Retinal pigment epithelial cell (primary cell): ENCODE data around the gene GLIS2.

ENCODE experiments used
- DNase-seq: peaks from one replicate; pipeline ENCODE4 v3.0.0-alpha.2; 2010; ENCODE audit warnings: low read depth
- H3K4me3 ChIP-seq: 2 replicates; pipeline ENCODE4 v1.5.1; 2011; ENCODE audit warnings: mild to moderate bottlenecking, low read length, control low read depth, moderate library complexity
- CTCF ChIP-seq: conservative IDR thresholded peaks from 2 replicates; pipeline ENCODE4 v1.5.1; 2011; ENCODE audit warnings: low read depth, low read length, control low read depth, inconsistent platforms

Gene GLIS2

GRCh38 chr16:4288148-4288921 is 27.5 kb upstream of the GLIS2 start:
- TF ChIP-seq CTCF, result peak; percentile 98
- no peak overlapping the region for H3K4me3 ChIP-seq
- no peak for DNase-seq

- H3K4me3 ChIP-seq, result no peak overlapping the region
- DNase-seq, result no peak
- peak; percentile 48 for TF ChIP-seq CTCF
Observed at GRCh38 chr16:4290236-4290830, 25.5 kb upstream of the GLIS2 start.

GRCh38 chr16:4291699-4292098 is 24.2 kb upstream of the GLIS2 start:
- no peak overlapping the region for H3K4me3 ChIP-seq
- DNase-seq, result no peak
- TF ChIP-seq CTCF, result no peak

GRCh38 chr16:4293181-4293716 is 22.6 kb upstream of the GLIS2 start:
- no peak for TF ChIP-seq CTCF
- DNase-seq, result no peak
- no peak overlapping the region for H3K4me3 ChIP-seq

- TF ChIP-seq CTCF, result no peak
- no peak for DNase-seq
- H3K4me3 ChIP-seq, result peak overlapping the region; percentile 14
Observed at GRCh38 chr16:4293822-4294457, 21.9 kb upstream of the GLIS2 start.

GRCh38 chr16:4295581-4295980 is 20.3 kb upstream of the GLIS2 start:
- H3K4me3 ChIP-seq, result no peak overlapping the region
- no peak for DNase-seq
- TF ChIP-seq CTCF, result no peak
